T-cell (primary cell): ENCODE results near the gene EXTL1. TPM values are rescaled to one million over a fixed set of nuclear protein-coding genes. Genes with fewer than 3 reads are reported as not detected.

Experiments
- ATAC-seq, 4 experiments: fragments of 200-7000 bp in 3 of 4; fragments of 150-1000 bp in 1 of 4; cut with Tn5 transposase; replicated peaks in 1 of 4; 1 replicate in 3 of 4; 2 replicates in 1 of 4; pipeline ENCODE4 v1.10.0; 2021; ENCODE audit warnings: moderate library complexity in 3 of 4, mild to moderate bottlenecking in 2 of 4, moderate number of reproducible peaks in 1 of 4
- CTCF ChIA-PET, 2 donors: fragments of 300-600 bp; sonication (Branson Sonifier 250); formaldehyde crosslinking; loops; one replicate each; lab custom pipeline; 2022; ENCODE audit warnings: antibody characterized with exemption in 2 of 2; lab: Charles Lee
- POLR2A ChIA-PET, 2 donors: fragments of 300-600 bp; sonication (Branson Sonifier 250); formaldehyde crosslinking; loops; one replicate each; lab custom pipeline; 2022; ENCODE audit warnings: antibody characterized with exemption in 2 of 2; lab: Charles Lee
- DNase-seq, 35 experiments: peaks; one replicate each; pipeline versions ENCODE4 v3.0.0 to v3.0.0-alpha.2; 2013 to 2023
- H3K27ac ChIP-seq: one replicate; pipeline ENCODE4 v1.5.1; 2013; ENCODE audit warnings: low read length
- H3K27me3 ChIP-seq, 2 experiments: replicated peaks in 1 of 2; 1 replicate in 1 of 2; 2 replicates in 1 of 2; pipeline versions ENCODE4 v1.6.1 to v1.7.0; 2013; ENCODE audit warnings: low read length in 1 of 2, mixed read lengths in 1 of 2; ENCODE audit not compliant: control insufficient read depth in 2 of 2, insufficient read depth in 2 of 2; ENCODE audit errors: extremely low read depth in 1 of 2
- H3K36me3 ChIP-seq, 2 donors: 1 replicate in 1 of 2; 2 replicates in 1 of 2; pipeline versions ENCODE4 v1.6.1 to v1.7.0; 2013; ENCODE audit warnings: low read length in 1 of 2; ENCODE audit not compliant: control insufficient read depth in 2 of 2, insufficient read depth in 1 of 2; ENCODE audit errors: extremely low read depth in 1 of 2
- H3K4me1 ChIP-seq, 2 experiments: 1 replicate in 1 of 2; 2 replicates in 1 of 2; pipeline versions ENCODE4 v1.6.1 to v1.7.0; 2013; ENCODE audit warnings: low read length in 2 of 2, mixed read lengths in 1 of 2; ENCODE audit not compliant: insufficient read depth in 2 of 2, control insufficient read depth in 1 of 2; ENCODE audit errors: extremely low read depth in 1 of 2
- H3K4me3 ChIP-seq, 2 donors: 1 replicate in 1 of 2; 2 replicates in 1 of 2; pipeline versions ENCODE4 v1.5.1 to v1.7.0; 2013; ENCODE audit warnings: mild to moderate bottlenecking in 2 of 2, low read length in 1 of 2, moderate library complexity in 1 of 2; ENCODE audit not compliant: control insufficient read depth in 1 of 2; ENCODE audit errors: extremely low read depth in 1 of 2
- H3K9me3 ChIP-seq: 2 replicates; pipeline ENCODE4 v1.7.0; 2013
- H3K27ac Mint-ChIP-seq, 2 donors: one replicate each; pipeline ENCODE4 v1.8.0; 2020 to 2021; ENCODE audit warnings: mild to moderate bottlenecking in 2 of 2, mixed read lengths in 2 of 2
- H3K27me3 Mint-ChIP-seq, 2 donors: one replicate each; pipeline ENCODE4 v1.8.0; 2021 to 2022; ENCODE audit warnings: mixed read lengths in 2 of 2
- H3K36me3 Mint-ChIP-seq: one replicate; pipeline ENCODE4 v1.8.0; 2021; ENCODE audit warnings: mixed read lengths
- H3K4me1 Mint-ChIP-seq, 3 donors: one replicate each; pipeline ENCODE4 v1.8.0; 2020 to 2022; ENCODE audit warnings: mixed read lengths in 3 of 3, mild to moderate bottlenecking in 1 of 3
- H3K4me3 Mint-ChIP-seq, 3 donors: one replicate each; pipeline ENCODE4 v1.8.0; 2020 to 2022; ENCODE audit warnings: mild to moderate bottlenecking in 3 of 3, mixed read lengths in 3 of 3, moderate library complexity in 3 of 3
- H3K9me3 Mint-ChIP-seq, 3 donors: one replicate each; pipeline ENCODE4 v1.8.0; 2020 to 2022; ENCODE audit warnings: mixed read lengths in 3 of 3
- WGBS: methylation state at CpG from one replicate; pipeline ENCODE4 v1.1.5; 2013; ENCODE audit warnings: missing lambda C conversion rate; ENCODE audit not compliant: insufficient coverage; 5-methylcytosine and 5-hydroxymethylcytosine counted together
- total RNA-seq, 35 experiments: library from RNA in 6 of 35; stranded (reverse) in 6 of 35; fragments of 120-200 nt in 1 of 35; gene quantifications; one replicate each; pipeline versions ENCODE4 v1.2.1 to v1.2.4 and lab custom pipeline; 2013 to 2026

Gene EXTL1
- total RNA-seq, 5 donors from 2014 or later (not counting 1 experiment from before 2014, with no cell fraction given), result 0.08 to 0.19 (median 0.12) TPM; not detected in 1

GRCh38 chr1:26020941-26021646 lies 481 bp upstream of the EXTL1 start:
- no peak overlapping the region for H3K27ac ChIP-seq
- H3K27ac Mint-ChIP-seq, result no peak overlapping the region
- POLR2A ChIA-PET, result no interaction called here

GRCh38 chr1:26022404-26022779 lies 817 bp downstream of the EXTL1 start:
- CTCF ChIA-PET, result no interaction called here
- Mint-ChIP-seq H3K4me1 (peaks cover 6 to 7% (median 7%) of the 10 kb centered on the region in 3 donors), H3K27me3 (peaks cover 0 to 3% of the 10 kb centered on the region in 2 donors), H3K36me3 (no peaks in the 10 kb centered on the region), H3K27ac (no peak overlapping the region), H3K9me3 (no peaks in the 10 kb centered on the region), H3K4me3 (no peak overlapping the region)
- POLR2A ChIA-PET, result no interaction called here
- Histone ChIP-seq H3K36me3 (no peaks in the 10 kb centered on the region), H3K9me3 (no peaks in the 10 kb centered on the region), H3K27ac (no peak overlapping the region), H3K27me3 (peaks cover 0 to 6% of the 10 kb centered on the region in 2 experiments), H3K4me3 (no peak overlapping the region), H3K4me1 (peaks cover 0 to 1% of the 10 kb centered on the region in 2 experiments)
- ATAC-seq, result no peak
- no peak for DNase-seq
- 93% methylated on average over 8 of the region's 8 CpGs for WGBS

More at GRCh38 chr1:26020941-26021646, 481 bp upstream of the EXTL1 start:
- Histone ChIP-seq H3K27me3 (peaks cover 0 to 6% of the 10 kb centered on the region in 2 experiments), H3K36me3 (no peaks in the 10 kb centered on the region), H3K9me3 (no peaks in the 10 kb centered on the region), H3K4me3 (no peak overlapping the region), H3K4me1 (peaks cover 5 to 10% of the 10 kb centered on the region in 2 experiments)
- Mint-ChIP-seq H3K27me3 (peaks cover 0 to 3% of the 10 kb centered on the region in 2 donors), H3K9me3 (no peaks in the 10 kb centered on the region), H3K4me1 (peaks cover 8 to 15% (median 12%) of the 10 kb centered on the region in 3 donors), H3K36me3 (no peaks in the 10 kb centered on the region), H3K4me3 (no peak overlapping the region)
- 70% methylated on average over 3 of the region's 6 CpGs for WGBS
- no peak for DNase-seq
- no peak for ATAC-seq
- CTCF ChIA-PET, result no interaction called here

GRCh38 chr1:26023009-26023408 lies 1.4 kb downstream of the EXTL1 start:
- Mint-ChIP-seq H3K4me3 (no peak overlapping the region), H3K27ac (no peak overlapping the region), H3K27me3 (peaks cover 0 to 3% of the 10 kb centered on the region in 2 donors), H3K36me3 (no peaks in the 10 kb centered on the region), H3K4me1 (peaks cover 5 to 11% (median 7%) of the 10 kb centered on the region in 3 donors), H3K9me3 (no peaks in the 10 kb centered on the region)
- no peaks in the 10 kb centered on the region for H3K36me3 ChIP-seq
- no peak overlapping the region for H3K4me3 ChIP-seq
- 90% methylated on average over 11 of the region's 13 CpGs for WGBS
- no peaks in the 10 kb centered on the region for H3K4me1 ChIP-seq
- peaks cover 0 to 6% of the 10 kb centered on the region in 2 experiments for H3K27me3 ChIP-seq
- ChIA-PET POLR2A (no interaction called here), CTCF (no interaction called here)
- no peak overlapping the region for H3K27ac ChIP-seq
- H3K9me3 ChIP-seq, result no peaks in the 10 kb centered on the region
- ATAC-seq (no peak), DNase-seq (no peak)

- H3K36me3 ChIP-seq, result no peaks in the 10 kb centered on the region
- H3K4me3 ChIP-seq, result no peak overlapping the region
- ATAC-seq, result no peak
- H3K36me3 Mint-ChIP-seq, result no peaks in the 10 kb centered on the region
- POLR2A ChIA-PET, result interaction anchor here in 1 of 2 donors (0.6 kb wide), 1 partner anchor 117 kb away, joined by 3 read pairs; no protein-coding TSS in a partner anchor
- CTCF ChIA-PET, result no interaction called here
- H3K27me3 Mint-ChIP-seq, result peaks cover 0 to 3% of the 10 kb centered on the region in 2 donors
- H3K4me1 ChIP-seq, result no peaks in the 10 kb centered on the region
- H3K4me3 Mint-ChIP-seq, result no peak overlapping the region
- no peak overlapping the region for H3K27ac Mint-ChIP-seq
- H3K27me3 ChIP-seq, result peaks cover 0 to 10% of the 10 kb centered on the region in 2 experiments
- WGBS, result 87% methylated on average over 3 of the region's 5 CpGs
- no peaks in the 10 kb centered on the region for H3K9me3 ChIP-seq
- no peak overlapping the region for H3K27ac ChIP-seq
- no peaks in the 10 kb centered on the region for H3K9me3 Mint-ChIP-seq
- DNase-seq, result no peak
- H3K4me1 Mint-ChIP-seq, result peaks cover 5 to 11% (median 7%) of the 10 kb centered on the region in 3 donors
Measured at GRCh38 chr1:26023826-26024225, 2.3 kb downstream of the EXTL1 start.

- H3K9me3 Mint-ChIP-seq, result no peaks in the 10 kb centered on the region
Measured at GRCh38 chr1:26025060-26025459, 3.5 kb downstream of the EXTL1 start.

GRCh38 chr1:26025517-26025916 lies 3.9 kb downstream of the EXTL1 start:
- no CpG with 5 or more reads among the region's 5 CpGs for WGBS
- ChIA-PET CTCF (interaction anchor here in 1 of 2 donors (0.6 kb wide), 1 partner anchor 125 kb away, joined by 3 read pairs; no protein-coding TSS in a partner anchor), POLR2A (no interaction called here)
- H3K4me1 ChIP-seq, result no peaks in the 10 kb centered on the region
- peaks cover 0 to 6% (median 0%) of the 10 kb centered on the region in 3 donors for H3K4me1 Mint-ChIP-seq
- H3K9me3 ChIP-seq, result no peaks in the 10 kb centered on the region
- no peaks in the 10 kb centered on the region for H3K9me3 Mint-ChIP-seq
- peaks cover 0 to 10% of the 10 kb centered on the region in 2 experiments for H3K27me3 ChIP-seq
- no peaks in the 10 kb centered on the region for H3K36me3 Mint-ChIP-seq
- H3K27ac ChIP-seq, result no peak overlapping the region
- H3K36me3 ChIP-seq, result no peaks in the 10 kb centered on the region
- no peak overlapping the region for H3K4me3 Mint-ChIP-seq
- H3K4me3 ChIP-seq, result no peak overlapping the region
- no peak overlapping the region for H3K27ac Mint-ChIP-seq
- H3K27me3 Mint-ChIP-seq, result peaks cover 0 to 3% of the 10 kb centered on the region in 2 donors
- DNase-seq, result no peak
- no peak for ATAC-seq

More at GRCh38 chr1:26025060-26025459, 3.5 kb downstream of the EXTL1 start:
- no peak overlapping the region for H3K27ac ChIP-seq
- ChIA-PET CTCF (no interaction called here), POLR2A (no interaction called here)
- 71% methylated on average over 1 of the region's 5 CpGs for WGBS
- no peaks in the 10 kb centered on the region for H3K9me3 ChIP-seq
- Mint-ChIP-seq H3K4me1 (peaks cover under 1 to 6% (median under 1%) of the 10 kb centered on the region in 3 donors), H3K27me3 (peaks cover 0 to 3% of the 10 kb centered on the region in 2 donors), H3K4me3 (no peak overlapping the region), H3K27ac (no peak overlapping the region), H3K36me3 (no peaks in the 10 kb centered on the region)
- ATAC-seq, result no peak
- no peaks in the 10 kb centered on the region for H3K36me3 ChIP-seq
- DNase-seq, result no peak
- no peaks in the 10 kb centered on the region for H3K4me1 ChIP-seq
- H3K4me3 ChIP-seq, result no peak overlapping the region
- peaks cover 0 to 11% of the 10 kb centered on the region in 2 experiments for H3K27me3 ChIP-seq
